ENCODE data around the gene ESR2. TPM values are rescaled to one million over a fixed set of nuclear protein-coding genes. Genes with fewer than 3 reads are reported as not detected.

ESR2 gene
- total and polyA plus RNA-seq, 4 donors = 0.01 to 0.28 (median 0.09) TPM

DNA sequence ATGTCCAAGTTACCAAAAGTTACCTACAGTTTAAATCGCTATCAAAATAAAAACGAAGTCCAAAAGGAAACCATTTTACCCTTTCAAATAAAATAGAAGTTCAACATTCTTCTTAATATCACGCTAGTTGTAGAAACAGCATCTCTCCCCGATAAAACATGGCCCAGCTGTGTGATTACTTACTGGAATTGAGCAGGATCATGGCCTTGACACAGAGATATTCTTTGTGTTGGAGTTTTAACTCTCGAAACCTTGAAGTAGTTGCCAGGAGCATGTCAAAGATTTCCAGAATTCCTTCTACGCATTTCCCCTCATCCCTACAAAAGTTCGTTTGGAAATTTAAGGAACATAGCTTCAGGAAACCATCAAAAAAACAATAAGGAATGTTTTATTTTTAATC, 44.8 kb downstream of the ESR2 start:
- H3K27me3 ChIP-seq (ENCODE audit: control insufficient read depth in 4 of 4, insufficient read depth in 4 of 4, low read length in 3 of 4) = no peaks in the 10 kb centered on the region
- no peak for DNase-seq (ENCODE audit: low spot score)
- no peak overlapping the region for H3K27ac ChIP-seq (ENCODE audit: low read depth in 1 of 2, low read length in 2 of 2)
- no peak overlapping the region for H3K4me3 ChIP-seq (ENCODE audit: low read depth in 1 of 3, low read length in 3 of 3)
- 82% methylated on average over 7 of the region's 7 CpGs for WGBS
- no peaks in the 10 kb centered on the region for H3K9me3 ChIP-seq (ENCODE audit: control insufficient read depth in 4 of 4, low read length in 3 of 4)
- no peaks in the 10 kb centered on the region for H3K4me1 ChIP-seq (ENCODE audit: control insufficient read depth in 4 of 4, insufficient read depth in 4 of 4, low read length in 3 of 4)
- no peak overlapping the region for H3K9ac ChIP-seq (ENCODE audit: low read depth in 1 of 2, low read length in 2 of 2)
- H3K36me3 ChIP-seq (ENCODE audit: control insufficient read depth in 4 of 4, insufficient read depth in 3 of 4, low read depth in 1 of 4, low read length in 3 of 4) = no peaks in the 10 kb centered on the region
- TF ChIP-seq JUND (IDR thresholded peaks at IDR 0.05) = no peak
- TF ChIP-seq FOXA2 (IDR thresholded peaks at IDR 0.05) = no peak
- no peak for TF ChIP-seq EGR1 (IDR thresholded peaks at IDR 0.05; ENCODE audit: low read depth in 2 of 2)
- TF ChIP-seq, protein P1, sequence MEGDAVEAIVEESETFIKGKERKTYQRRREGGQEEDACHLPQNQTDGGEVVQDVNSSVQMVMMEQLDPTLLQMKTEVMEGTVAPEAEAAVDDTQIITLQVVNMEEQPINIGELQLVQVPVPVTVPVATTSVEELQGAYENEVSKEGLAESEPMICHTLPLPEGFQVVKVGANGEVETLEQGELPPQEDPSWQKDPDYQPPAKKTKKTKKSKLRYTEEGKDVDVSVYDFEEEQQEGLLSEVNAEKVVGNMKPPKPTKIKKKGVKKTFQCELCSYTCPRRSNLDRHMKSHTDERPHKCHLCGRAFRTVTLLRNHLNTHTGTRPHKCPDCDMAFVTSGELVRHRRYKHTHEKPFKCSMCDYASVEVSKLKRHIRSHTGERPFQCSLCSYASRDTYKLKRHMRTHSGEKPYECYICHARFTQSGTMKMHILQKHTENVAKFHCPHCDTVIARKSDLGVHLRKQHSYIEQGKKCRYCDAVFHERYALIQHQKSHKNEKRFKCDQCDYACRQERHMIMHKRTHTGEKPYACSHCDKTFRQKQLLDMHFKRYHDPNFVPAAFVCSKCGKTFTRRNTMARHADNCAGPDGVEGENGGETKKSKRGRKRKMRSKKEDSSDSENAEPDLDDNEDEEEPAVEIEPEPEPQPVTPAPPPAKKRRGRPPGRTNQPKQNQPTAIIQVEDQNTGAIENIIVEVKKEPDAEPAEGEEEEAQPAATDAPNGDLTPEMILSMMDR (IDR thresholded peaks at IDR 0.05; ENCODE audit: low read depth, low read length, missing input control) = no peak
- no peak for TF ChIP-seq RAD21 (IDR thresholded peaks at IDR 0.05)
- TF ChIP-seq, protein P2, sequence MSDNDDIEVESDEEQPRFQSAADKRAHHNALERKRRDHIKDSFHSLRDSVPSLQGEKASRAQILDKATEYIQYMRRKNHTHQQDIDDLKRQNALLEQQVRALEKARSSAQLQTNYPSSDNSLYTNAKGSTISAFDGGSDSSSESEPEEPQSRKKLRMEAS (IDR thresholded peaks at IDR 0.05) = no peak
- no peak for TF ChIP-seq SP1 (IDR thresholded peaks at IDR 0.05)
- no peak for TF ChIP-seq ATF3 (IDR thresholded peaks at IDR 0.05)
- TF ChIP-seq NR2F2 (IDR thresholded peaks at IDR 0.05) = no peak
- TF ChIP-seq FOXA1 (IDR thresholded peaks at IDR 0.05) = no peak
- TF ChIP-seq RXRA (IDR thresholded peaks at IDR 0.05) = no peak
- TF ChIP-seq HNF4A (conservative IDR thresholded peaks at IDR 0.05) = no peak

- no peak overlapping the region for H3K9ac ChIP-seq (ENCODE audit: low read depth in 1 of 2, low read length in 2 of 2)
- H3K4me3 ChIP-seq (ENCODE audit: low read depth in 1 of 3, low read length in 3 of 3) = no peak overlapping the region
- H3K36me3 ChIP-seq (ENCODE audit: control insufficient read depth in 4 of 4, insufficient read depth in 3 of 4, low read depth in 1 of 4, low read length in 3 of 4) = no peaks in the 10 kb centered on the region
- TF ChIP-seq TAF1 (conservative IDR thresholded peaks at IDR 0.05) = no peak
- no peak for TF ChIP-seq JUND (IDR thresholded peaks at IDR 0.05)
- TF ChIP-seq, protein P2 (IDR thresholded peaks at IDR 0.05) = no peak
- no peak for TF ChIP-seq RXRA (IDR thresholded peaks at IDR 0.05)
- TF ChIP-seq EGR1 (IDR thresholded peaks at IDR 0.05; ENCODE audit: low read depth in 2 of 2) = no peak
- TF ChIP-seq SP1 (IDR thresholded peaks at IDR 0.05) = no peak
- TF ChIP-seq, protein P1 (IDR thresholded peaks at IDR 0.05; ENCODE audit: low read depth, low read length, missing input control) = no peak
- no peak for TF ChIP-seq RAD21 (IDR thresholded peaks at IDR 0.05)
- no peak for TF ChIP-seq FOXA2 (IDR thresholded peaks at IDR 0.05)
- TF ChIP-seq, protein P3, sequence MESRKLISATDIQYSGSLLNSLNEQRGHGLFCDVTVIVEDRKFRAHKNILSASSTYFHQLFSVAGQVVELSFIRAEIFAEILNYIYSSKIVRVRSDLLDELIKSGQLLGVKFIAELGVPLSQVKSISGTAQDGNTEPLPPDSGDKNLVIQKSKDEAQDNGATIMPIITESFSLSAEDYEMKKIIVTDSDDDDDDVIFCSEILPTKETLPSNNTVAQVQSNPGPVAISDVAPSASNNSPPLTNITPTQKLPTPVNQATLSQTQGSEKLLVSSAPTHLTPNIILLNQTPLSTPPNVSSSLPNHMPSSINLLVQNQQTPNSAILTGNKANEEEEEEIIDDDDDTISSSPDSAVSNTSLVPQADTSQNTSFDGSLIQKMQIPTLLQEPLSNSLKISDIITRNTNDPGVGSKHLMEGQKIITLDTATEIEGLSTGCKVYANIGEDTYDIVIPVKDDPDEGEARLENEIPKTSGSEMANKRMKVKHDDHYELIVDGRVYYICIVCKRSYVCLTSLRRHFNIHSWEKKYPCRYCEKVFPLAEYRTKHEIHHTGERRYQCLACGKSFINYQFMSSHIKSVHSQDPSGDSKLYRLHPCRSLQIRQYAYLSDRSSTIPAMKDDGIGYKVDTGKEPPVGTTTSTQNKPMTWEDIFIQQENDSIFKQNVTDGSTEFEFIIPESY (IDR thresholded peaks at IDR 0.05) = no peak
- no peak for TF ChIP-seq ATF3 (IDR thresholded peaks at IDR 0.05)
- TF ChIP-seq REST (IDR thresholded peaks at IDR 0.05) = no peak
- no peak for TF ChIP-seq HNF4A (conservative IDR thresholded peaks at IDR 0.05)
- no peak for TF ChIP-seq GABPA (IDR thresholded peaks at IDR 0.05 in 1 of 2, conservative IDR thresholded peaks at IDR 0.05 in 1 of 2)
- no peak for TF ChIP-seq YY1 (IDR thresholded peaks at IDR 0.05)
- no peak for TF ChIP-seq NR2F2 (IDR thresholded peaks at IDR 0.05)
- TF ChIP-seq FOXA1 (IDR thresholded peaks at IDR 0.05) = no peak
- TF ChIP-seq HNF4G (IDR thresholded peaks at IDR 0.05) = no peak
- no peaks in the 10 kb centered on the region for H3K9me3 ChIP-seq (ENCODE audit: control insufficient read depth in 4 of 4, low read length in 3 of 4)
- H3K4me1 ChIP-seq (ENCODE audit: control insufficient read depth in 4 of 4, insufficient read depth in 4 of 4, low read length in 3 of 4) = no peaks in the 10 kb centered on the region
- WGBS = 77% methylated on average over 4 of the region's 4 CpGs
- no peak for DNase-seq (ENCODE audit: low spot score)
- H3K27ac ChIP-seq (ENCODE audit: low read depth in 1 of 2, low read length in 2 of 2) = no peak overlapping the region
- H3K27me3 ChIP-seq (ENCODE audit: control insufficient read depth in 4 of 4, insufficient read depth in 4 of 4, low read length in 3 of 4) = no peaks in the 10 kb centered on the region
Observed at GRCh38 chr14:64248689-64249088, 45.5 kb downstream of the ESR2 start.

Data from liver (tissue), 9 donors.